ENCODE measurements around the gene WDR55. TPM values are rescaled to one million over a fixed set of nuclear protein-coding genes. Genes with fewer than 3 reads are reported as not detected.

WDR55 gene
- total RNA-seq (2014; rRNA removed; shearing (Covaris generic)) (18.0 and 22.7 TPM in 2 replicates), polyA plus RNA-seq (2016; fragmentation: Nextera tagmentation; extraction: Ambion mirVana) (9.3 and 9.6 TPM in 2 replicates)
- long read RNA-seq, full-length matches to known transcripts = 14 of 24 reads
- long read RNA-seq, partial matches to known transcripts = 1 of 24 reads
- long read RNA-seq, other reads (novel, unspliced or antisense) = 9 of 24 reads

GRCh38 chr5:140664359-140665119 lies at the start of gene WDR55:
Gene WDR55, plus strand, starts transcription at chr5:140664904. Its CDS starts 9 bp downstream, at chr5:140664913.
- no peaks in the 10 kb centered on the region for H3K27me3 ChIP-seq (ENCODE audit: insufficient read depth)
- no peaks in the 10 kb centered on the region for H3K4me1 ChIP-seq (ENCODE audit: insufficient read depth)
- no peaks in the 10 kb centered on the region; the same call in 1 of the 2 replicates for H4K20me1 ChIP-seq (replicated peaks; ENCODE audit: insufficient read depth)
- ATAC-seq = peak; percentile 99
- TF ChIP-seq ZNF331 (CRISPR knock-in tag; IDR thresholded peaks at IDR 0.05; ENCODE audit: low read depth) = no peak
- 0 out of 2 replicates have a peak, but pooled peaks have one; percentile 30 for TF ChIP-seq ETS1 (IDR thresholded peaks at IDR 0.05)
- TF ChIP-seq CREB1 (CRISPR knock-in tag; IDR thresholded peaks at IDR 0.05; ENCODE audit: low read depth) = peak; percentile 69; the same call in 1 of the 2 replicates
- TF ChIP-seq EZH2 (IDR thresholded peaks at IDR 0.05; ENCODE audit: low read depth, unreplicated experiment) = no peak
- TF ChIP-seq STAT1 (IDR thresholded peaks at IDR 0.05; ENCODE audit: unreplicated experiment) = no peak
- no peak for TF ChIP-seq REST (IDR thresholded peaks at IDR 0.05; ENCODE audit: unreplicated experiment)
- no peak for TF ChIP-seq JUNB (IDR thresholded peaks at IDR 0.05; ENCODE audit: unreplicated experiment)
- TF ChIP-seq POLR2AphosphoS5 (IDR thresholded peaks at IDR 0.05; ENCODE audit: low read depth) = peak; percentile 84
- no peak for TF ChIP-seq NANOG (IDR thresholded peaks at IDR 0.05; ENCODE audit: borderline replicate concordance)
- TF ChIP-seq ZNF462 (CRISPR knock-in tag; IDR thresholded peaks at IDR 0.05) = no peak
- H3K36me3 ChIP-seq (ENCODE audit: insufficient read depth) = peaks cover 22% of the 10 kb centered on the region
- H3F3A ChIP-seq (replicated peaks; ENCODE audit: low read depth) = no peaks in the 10 kb centered on the region; the same call in 1 of the 2 replicates
- H3K9me2 ChIP-seq (ENCODE audit: insufficient read depth) = no peaks in the 10 kb centered on the region
- DNase-seq (ENCODE audit: low spot score) = peak; percentile 97
- H3K27ac ChIP-seq (ENCODE audit: low read depth) = 0 out of 2 replicates have a peak within 1 kb of the TSS, but pooled peaks have one; percentile 75
- Mint-ChIP-seq H3K36me3 (ENCODE audit: low read depth) (peaks cover 70% of the 10 kb centered on the region), H3K27ac (peak within 1 kb of the TSS; percentile 96), H3K4me1 (peaks cover 4% of the 10 kb centered on the region), H3K9me3 (no peaks in the 10 kb centered on the region; the same call in 2 of the 3 replicates), H3K4me3 (peak within 1 kb of the TSS; percentile 99), H3K27me3 (ENCODE audit: insufficient read depth, low read depth, poor library complexity) (peaks cover 6% of the 10 kb centered on the region)
- H3K79me2 ChIP-seq (replicated peaks; ENCODE audit: insufficient read depth) = peaks cover 25% of the 10 kb centered on the region
- H3K4me2 ChIP-seq = peak within 1 kb of the TSS; percentile 86
- H3K4me3 ChIP-seq = peak within 1 kb of the TSS; percentile 98
- H2AFZ ChIP-seq = peak within 1 kb of the TSS; percentile 99
